HEK293 (cell line): ENCODE data around the gene CXorf65.

Source experiments
- ELK4 ChIP-seq: IDR thresholded peaks from 2 replicates; pipeline ENCODE4 v1.6.1; 2011; ENCODE audit warnings: mild to moderate bottlenecking, low read depth, low read length, borderline replicate concordance
- RBAK ChIP-seq: fragments of 450-650 bp; formaldehyde crosslinking; IDR thresholded peaks from 2 replicates; pipeline ENCODE4 v1.5.1; 2016; ENCODE audit warnings: missing biosample characterization, missing genetic modification characterization
- SALL2 ChIP-seq: fragments of 450-650 bp; formaldehyde crosslinking; IDR thresholded peaks from 2 replicates; pipeline ENCODE4 v1.5.0; 2017; ENCODE audit warnings: missing biosample characterization, mild to moderate bottlenecking, missing genetic modification characterization, borderline replicate concordance
- WT1 ChIP-seq: fragments of 450-650 bp; formaldehyde crosslinking; IDR thresholded peaks from 2 replicates; pipeline ENCODE4 v1.5.1; 2016; ENCODE audit warnings: missing biosample characterization, missing genetic modification characterization
- ZBTB7A ChIP-seq: fragments of 450-650 bp; formaldehyde crosslinking; IDR thresholded peaks from 2 replicates; pipeline ENCODE4 v1.5.1; 2016; ENCODE audit warnings: low read depth, missing biosample characterization, missing genetic modification characterization
- ZFP37 ChIP-seq: fragments of 450-650 bp; formaldehyde crosslinking; IDR thresholded peaks from 2 replicates; pipeline ENCODE4 v1.5.1; 2016; ENCODE audit warnings: missing biosample characterization, missing genetic modification characterization
- ZNF112 ChIP-seq: fragments of 450-650 bp; formaldehyde crosslinking; IDR thresholded peaks from 2 replicates; pipeline ENCODE4 v1.5.0; 2017; ENCODE audit warnings: missing biosample characterization, missing genetic modification characterization
- ZNF132 ChIP-seq: fragments of 450-650 bp; formaldehyde crosslinking; IDR thresholded peaks from 2 replicates; pipeline ENCODE4 v1.5.1; 2017; ENCODE audit warnings: missing biosample characterization, missing genetic modification characterization, borderline replicate concordance
- ZNF148 ChIP-seq: fragments of 450-650 bp; formaldehyde crosslinking; IDR thresholded peaks from 2 replicates; pipeline ENCODE4 v1.5.0; 2017; ENCODE audit warnings: missing biosample characterization, missing genetic modification characterization, borderline replicate concordance
- ZNF202 ChIP-seq: fragments of 450-650 bp; formaldehyde crosslinking; IDR thresholded peaks from 2 replicates; pipeline ENCODE4 v1.5.1; 2016; ENCODE audit warnings: missing biosample characterization, missing genetic modification characterization, borderline replicate concordance
- ZNF280C ChIP-seq: fragments of 450-650 bp; formaldehyde crosslinking; IDR thresholded peaks from 2 replicates; pipeline ENCODE4 v1.5.1; 2016; ENCODE audit warnings: missing biosample characterization, missing genetic modification characterization
- ZNF362 ChIP-seq: fragments of 450-650 bp; formaldehyde crosslinking; IDR thresholded peaks from 2 replicates; pipeline ENCODE4 v1.5.1; 2016; ENCODE audit warnings: missing biosample characterization, missing genetic modification characterization
- ZNF530 ChIP-seq: fragments of 450-650 bp; formaldehyde crosslinking; IDR thresholded peaks from 2 replicates; pipeline ENCODE4 v1.5.1; 2016; ENCODE audit warnings: low read depth, missing biosample characterization, missing genetic modification characterization
- ZNF544 ChIP-seq: fragments of 450-650 bp; formaldehyde crosslinking; IDR thresholded peaks from 2 replicates; pipeline ENCODE4 v1.5.0; 2017; ENCODE audit warnings: missing biosample characterization, missing genetic modification characterization
- ZNF571 ChIP-seq: fragments of 450-650 bp; formaldehyde crosslinking; IDR thresholded peaks from 2 replicates; pipeline ENCODE4 v1.5.0; 2017; ENCODE audit warnings: missing biosample characterization, missing genetic modification characterization
- ZNF621 ChIP-seq: fragments of 450-650 bp; formaldehyde crosslinking; IDR thresholded peaks from 2 replicates; pipeline ENCODE4 v1.5.1; 2017; ENCODE audit warnings: missing biosample characterization, missing genetic modification characterization
- ZNF629 ChIP-seq: fragments of 450-650 bp; formaldehyde crosslinking; IDR thresholded peaks from 2 replicates; pipeline ENCODE4 v1.5.1; 2017; ENCODE audit warnings: missing biosample characterization, missing genetic modification characterization
- ZNF645 ChIP-seq: fragments of 450-650 bp; formaldehyde crosslinking; IDR thresholded peaks from 2 replicates; pipeline ENCODE4; 2016; ENCODE audit warnings: missing biosample characterization, missing genetic modification characterization
- ZNF658 ChIP-seq: fragments of 450-650 bp; formaldehyde crosslinking; IDR thresholded peaks from 2 replicates; pipeline ENCODE4; 2016; ENCODE audit warnings: missing biosample characterization, missing genetic modification characterization
- ZNF707 ChIP-seq: fragments of 450-650 bp; formaldehyde crosslinking; IDR thresholded peaks from 2 replicates; pipeline ENCODE4 v1.5.1; 2016; ENCODE audit warnings: missing biosample characterization, missing genetic modification characterization
- ZNF768 ChIP-seq: fragments of 450-650 bp; formaldehyde crosslinking; IDR thresholded peaks from 2 replicates; pipeline ENCODE4 v1.5.1; 2018; ENCODE audit warnings: missing biosample characterization, mild to moderate bottlenecking, missing genetic modification characterization
- ZNF843 ChIP-seq: fragments of 450-650 bp; formaldehyde crosslinking; IDR thresholded peaks from 2 replicates; pipeline ENCODE4 v1.5.1; 2016; ENCODE audit warnings: missing biosample characterization, missing genetic modification characterization
- ZXDB ChIP-seq: fragments of 450-650 bp; formaldehyde crosslinking; IDR thresholded peaks from 2 replicates; pipeline ENCODE4 v1.5.1; 2016; ENCODE audit warnings: missing biosample characterization, missing genetic modification characterization
- TF ChIP-seq, protein P1 (sequence below): fragments of 450-650 bp; formaldehyde crosslinking; IDR thresholded peaks from 2 replicates; pipeline ENCODE4 v1.5.1; 2016; ENCODE audit warnings: missing biosample characterization, missing genetic modification characterization

Gene CXorf65

GRCh38 chrX:71068044-71068918, 38.3 kb downstream of the CXorf65 start, which contains the start of gene SNX12 (continued):
- no peak for TF ChIP-seq ZNF148
- no peak for TF ChIP-seq ZNF202 (tag by site-specific recombination)
- TF ChIP-seq ZNF530 (tag by site-specific recombination) = no peak
- TF ChIP-seq RBAK (tag by site-specific recombination) = no peak
- no peak for TF ChIP-seq ZNF132
- TF ChIP-seq ZNF768 (tag by site-specific recombination) = no peak
- TF ChIP-seq ZNF707 = no peak
- no peak for TF ChIP-seq ZNF645 (tag by site-specific recombination)
- TF ChIP-seq ZNF658 (tag by site-specific recombination) = no peak
- TF ChIP-seq ZBTB7A = 0 out of 2 replicates have a peak, but pooled peaks have one; percentile 13
- TF ChIP-seq ZNF280C (tag by site-specific recombination) = no peak
- no peak for TF ChIP-seq ZNF544
- no peak for TF ChIP-seq SALL2 (tag by site-specific recombination)
- no peak for TF ChIP-seq ZNF362 (tag by site-specific recombination)
- TF ChIP-seq ZNF843 (tag by site-specific recombination) = no peak
- TF ChIP-seq ZNF112 (tag by site-specific recombination) = no peak
- TF ChIP-seq, protein P1, sequence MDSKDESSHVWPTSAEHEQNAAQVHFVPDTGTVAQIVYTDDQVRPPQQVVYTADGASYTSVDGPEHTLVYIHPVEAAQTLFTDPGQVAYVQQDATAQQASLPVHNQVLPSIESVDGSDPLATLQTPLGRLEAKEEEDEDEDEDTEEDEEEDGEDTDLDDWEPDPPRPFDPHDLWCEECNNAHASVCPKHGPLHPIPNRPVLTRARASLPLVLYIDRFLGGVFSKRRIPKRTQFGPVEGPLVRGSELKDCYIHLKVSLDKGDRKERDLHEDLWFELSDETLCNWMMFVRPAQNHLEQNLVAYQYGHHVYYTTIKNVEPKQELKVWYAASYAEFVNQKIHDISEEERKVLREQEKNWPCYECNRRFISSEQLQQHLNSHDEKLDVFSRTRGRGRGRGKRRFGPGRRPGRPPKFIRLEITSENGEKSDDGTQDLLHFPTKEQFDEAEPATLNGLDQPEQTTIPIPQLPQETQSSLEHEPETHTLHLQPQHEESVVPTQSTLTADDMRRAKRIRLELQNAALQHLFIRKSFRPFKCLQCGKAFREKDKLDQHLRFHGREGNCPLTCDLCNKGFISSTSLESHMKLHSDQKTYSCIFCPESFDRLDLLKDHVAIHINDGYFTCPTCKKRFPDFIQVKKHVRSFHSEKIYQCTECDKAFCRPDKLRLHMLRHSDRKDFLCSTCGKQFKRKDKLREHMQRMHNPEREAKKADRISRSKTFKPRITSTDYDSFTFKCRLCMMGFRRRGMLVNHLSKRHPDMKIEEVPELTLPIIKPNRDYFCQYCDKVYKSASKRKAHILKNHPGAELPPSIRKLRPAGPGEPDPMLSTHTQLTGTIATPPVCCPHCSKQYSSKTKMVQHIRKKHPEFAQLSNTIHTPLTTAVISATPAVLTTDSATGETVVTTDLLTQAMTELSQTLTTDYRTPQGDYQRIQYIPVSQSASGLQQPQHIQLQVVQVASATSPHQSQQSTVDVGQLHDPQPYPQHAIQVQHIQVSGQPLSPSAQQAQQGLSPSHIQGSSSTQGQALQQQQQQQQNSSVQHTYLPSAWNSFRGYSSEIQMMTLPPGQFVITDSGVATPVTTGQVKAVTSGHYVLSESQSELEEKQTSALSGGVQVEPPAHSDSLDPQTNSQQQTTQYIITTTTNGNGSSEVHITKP (tag by site-specific recombination) = peak; percentile 5; the same call in 1 of the 2 replicates
- TF ChIP-seq ZXDB = peak; percentile 73
- TF ChIP-seq ZNF629 (tag by site-specific recombination) = peak; percentile 46; the same call in 1 of the 2 replicates
- no peak for TF ChIP-seq ZNF621 (tag by site-specific recombination)
- 0 out of 2 replicates have a peak, but pooled peaks have one; percentile 70 for TF ChIP-seq ZFP37 (tag by site-specific recombination)
- peak; percentile 43 for TF ChIP-seq WT1 (tag by site-specific recombination)
- TF ChIP-seq ZNF571 (tag by site-specific recombination) = no peak
- peak; percentile 91 for TF ChIP-seq ELK4
